Measurements from ENCODE around the gene CTIF.

The CTIF gene

DNA sequence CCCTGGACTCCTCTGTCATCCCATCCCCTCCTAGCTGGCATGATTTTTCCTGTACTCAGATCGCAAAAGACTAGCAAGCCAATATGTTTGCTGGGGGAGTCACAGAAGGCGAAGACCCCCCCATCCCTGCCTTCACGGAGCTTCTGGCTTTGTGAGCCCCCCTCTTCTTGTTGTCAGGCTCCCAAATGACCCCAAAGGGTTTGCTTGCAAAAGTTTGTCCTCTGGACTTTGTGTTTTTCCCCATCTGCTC is 242.0 kb downstream of the CTIF start:
- no peak for DNase-seq

- no peak for DNase-seq
Measured at GRCh38 chr18:48781163-48781987, 242.5 kb downstream of the CTIF start.

- no peak for DNase-seq
Measured at GRCh38 chr18:48781988-48782363, 243.1 kb downstream of the CTIF start.

DNA sequence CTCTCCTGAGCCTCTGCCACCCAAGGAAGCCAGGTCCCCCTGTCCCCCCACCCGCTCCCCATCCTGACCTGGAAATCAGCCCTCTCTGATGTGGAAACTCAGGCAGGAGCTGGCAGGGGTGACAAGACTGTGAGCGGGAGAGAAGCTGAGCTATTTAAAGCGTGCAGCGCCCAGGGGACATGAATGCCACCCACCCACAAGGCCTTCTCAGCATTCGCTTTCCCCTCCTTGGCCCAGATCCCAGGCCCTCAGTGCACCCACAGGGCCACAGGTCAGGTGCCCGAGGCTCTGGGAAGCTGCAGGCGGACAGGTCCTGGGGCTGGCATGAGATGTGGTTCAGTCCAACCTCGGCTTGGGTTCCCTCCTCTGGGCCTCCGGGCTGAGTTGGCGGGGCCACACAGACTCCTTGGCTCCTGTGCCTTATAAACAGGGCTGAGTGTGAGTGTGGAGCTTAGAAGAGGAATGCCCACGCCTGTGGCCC is 243.6 kb downstream of the CTIF start:
- no peak for DNase-seq

GRCh38 chr18:48783616-48784520 is 245.0 kb downstream of the CTIF start:
- no peak for DNase-seq

- no peak for DNase-seq
Measured at GRCh38 chr18:48784656-48785055, 245.8 kb downstream of the CTIF start.

- DNase-seq: peak; percentile 16
Measured at GRCh38 chr18:48785091-48785614, 246.3 kb downstream of the CTIF start.

- DNase-seq: no peak
Measured at GRCh38 chr18:48785736-48786454, 247.1 kb downstream of the CTIF start.

DNA sequence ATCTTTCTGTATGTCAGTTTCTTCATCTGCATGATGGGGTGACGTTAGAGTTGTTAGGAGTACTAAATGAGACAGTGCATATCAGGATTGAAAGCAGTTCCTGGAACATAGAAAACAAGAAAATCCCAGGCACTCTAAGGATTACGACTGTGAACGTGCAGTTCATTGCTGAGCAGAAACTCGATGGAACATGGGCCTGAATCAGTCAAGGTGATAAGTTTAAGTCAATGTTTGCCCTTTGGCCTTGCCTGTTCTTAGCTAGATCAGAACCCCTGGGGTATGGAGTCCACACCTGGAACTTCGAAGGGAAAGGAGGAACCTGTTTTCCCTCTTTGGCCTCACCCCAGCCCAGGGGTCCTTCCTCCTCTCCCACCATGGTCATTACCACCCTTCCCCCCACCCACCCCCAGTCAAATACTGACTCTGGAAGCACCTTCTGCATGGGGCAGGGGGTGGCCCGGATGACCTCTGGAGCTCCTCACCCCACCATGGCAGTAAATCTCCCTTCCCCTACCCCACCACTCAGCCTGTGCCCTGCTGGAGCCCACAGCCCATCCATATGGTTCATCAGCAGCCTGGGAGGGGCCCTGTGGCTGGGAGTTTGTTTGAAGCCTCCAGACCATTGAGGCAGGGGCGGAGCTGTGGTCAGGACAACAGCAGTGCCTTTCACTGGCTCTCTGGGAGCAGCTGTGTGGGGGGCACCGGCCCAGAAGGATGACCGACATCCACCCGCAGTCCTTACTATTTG is 247.8 kb downstream of the CTIF start:
- DNase-seq: no peak

DNA sequence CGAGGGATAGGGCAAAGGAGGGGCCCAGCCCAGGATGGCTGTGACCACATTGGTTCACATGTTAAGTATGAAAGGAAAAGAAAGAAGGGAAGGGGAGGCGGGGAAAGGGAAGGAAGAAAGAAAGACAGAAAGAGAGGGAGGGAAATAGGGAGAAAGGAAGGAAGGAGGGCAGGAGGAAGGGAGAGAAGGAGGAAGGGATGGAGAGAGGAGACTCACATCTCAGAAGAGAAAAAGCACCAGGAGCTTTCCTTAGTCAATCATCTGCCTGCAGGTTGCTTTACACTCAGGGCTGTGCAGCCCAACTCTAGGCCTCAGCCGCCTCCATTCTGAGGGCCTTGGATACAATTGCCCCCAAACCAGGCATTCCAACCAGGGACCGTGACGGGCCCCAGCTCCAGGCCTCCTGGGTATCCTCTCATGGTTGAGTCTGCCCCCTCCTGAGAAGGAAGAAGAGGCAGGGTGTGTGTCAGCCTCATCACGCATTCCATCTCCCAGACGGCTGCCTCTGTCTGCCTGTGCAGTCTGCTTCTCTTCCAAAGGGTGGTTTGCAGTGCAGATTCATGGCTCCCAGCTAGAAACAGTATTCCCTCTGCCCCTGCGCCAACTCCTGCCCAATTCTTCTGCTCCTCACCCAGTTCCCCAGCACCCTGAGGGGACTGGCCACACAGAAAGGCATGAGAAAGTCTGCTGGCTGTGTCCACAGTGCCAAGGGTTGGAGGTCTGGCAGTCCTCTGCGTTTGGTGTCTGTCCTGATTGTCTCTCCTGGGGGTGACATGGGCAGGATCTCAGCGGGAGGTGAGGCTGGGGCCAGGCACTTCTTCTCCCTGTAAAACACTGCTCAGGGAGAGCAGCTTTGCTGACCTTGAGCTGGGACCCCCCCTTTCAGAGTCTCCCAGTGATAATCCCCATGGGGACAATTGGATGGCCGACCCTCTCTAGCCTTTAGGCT is 248.6 kb downstream of the CTIF start:
- DNase-seq: no peak

GRCh38 chr18:48788373-48788772 is 249.5 kb downstream of the CTIF start:
- DNase-seq: no peak

DNA sequence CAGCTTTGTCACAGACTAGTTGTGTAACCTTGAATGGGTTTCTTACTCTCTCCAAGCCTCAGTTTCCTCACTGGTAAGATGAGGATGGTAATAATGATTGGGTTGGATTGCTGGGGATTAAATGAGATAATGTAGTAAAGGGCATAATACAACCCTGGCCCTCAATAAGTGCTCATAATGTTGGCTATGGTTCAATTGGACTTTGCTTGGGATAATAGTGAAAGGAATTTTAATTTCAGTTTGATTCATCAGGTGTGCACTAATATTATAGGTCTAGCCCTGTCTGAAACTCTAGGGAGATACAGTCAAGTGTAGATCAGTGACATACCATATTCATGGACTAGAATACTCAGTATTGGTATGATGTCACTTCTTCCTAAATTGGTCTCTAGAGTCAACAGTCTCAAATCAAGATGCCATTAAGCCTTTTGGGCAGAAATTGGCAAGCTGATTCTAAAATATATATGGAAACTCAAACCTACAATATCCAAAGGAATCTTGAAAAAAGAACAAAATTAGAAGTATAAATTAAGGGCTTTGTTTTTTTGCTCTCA is 250.5 kb downstream of the CTIF start:
- DNase-seq: no peak

DNA sequence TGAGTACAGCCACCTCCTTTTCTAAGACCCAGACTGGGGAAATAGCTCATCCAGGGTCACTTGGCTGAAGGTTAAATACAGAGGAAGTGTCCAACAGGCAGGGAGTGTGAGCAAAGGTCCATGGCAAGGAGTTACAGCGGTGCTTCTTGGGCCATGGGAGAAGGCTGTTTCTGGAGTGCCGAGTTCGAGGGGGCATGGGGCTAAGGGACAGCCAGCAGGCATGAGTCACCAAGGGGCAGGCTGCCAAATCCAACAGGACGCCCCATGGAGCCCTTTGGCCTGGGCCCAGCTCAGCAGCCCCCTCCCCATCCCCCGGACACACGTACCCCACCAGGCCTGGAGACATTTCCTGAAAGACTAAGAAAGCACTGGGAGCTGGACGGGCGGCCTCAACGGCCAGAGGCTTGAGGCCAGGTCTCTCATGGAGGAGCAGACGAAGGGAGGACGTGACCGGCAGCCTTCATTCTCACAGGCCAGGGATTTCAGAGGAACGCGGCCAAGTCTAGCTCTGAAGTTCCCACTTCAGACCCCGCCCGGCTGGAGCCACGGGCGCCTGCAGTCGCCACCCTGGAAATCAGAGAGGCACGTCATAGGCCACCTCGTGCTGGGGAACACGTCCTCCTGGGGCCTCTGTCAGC is 251.5 kb downstream of the CTIF start:
- DNase-seq: no peak

GRCh38 chr18:48790869-48791635 is 252.2 kb downstream of the CTIF start:
- no peak for DNase-seq

DNA sequence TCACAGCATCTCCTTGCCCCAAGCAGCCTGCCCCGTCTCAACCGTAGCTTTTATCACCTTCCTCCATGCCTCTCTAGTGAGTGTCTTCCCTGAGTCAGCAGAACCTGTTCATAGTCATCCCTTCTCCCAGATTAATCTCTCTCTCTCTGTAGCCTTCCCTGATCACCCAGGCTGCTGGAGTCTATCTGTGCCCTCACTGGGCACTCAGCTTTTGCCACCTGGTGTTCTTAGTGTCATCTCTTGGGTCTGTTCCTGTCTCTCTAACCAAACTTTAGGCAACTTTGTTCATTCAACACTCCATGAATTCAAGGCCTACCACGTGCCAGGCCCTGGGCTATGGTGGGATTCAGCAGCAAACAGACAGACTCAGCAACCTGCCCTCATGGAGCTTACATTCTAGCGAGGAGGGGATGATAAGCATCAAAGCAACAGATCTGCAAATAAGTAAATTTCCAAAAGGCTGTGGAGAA is 252.8 kb downstream of the CTIF start:
- DNase-seq: no peak

GRCh38 chr18:48792141-48792540 is 253.3 kb downstream of the CTIF start:
- no peak for DNase-seq

DNA sequence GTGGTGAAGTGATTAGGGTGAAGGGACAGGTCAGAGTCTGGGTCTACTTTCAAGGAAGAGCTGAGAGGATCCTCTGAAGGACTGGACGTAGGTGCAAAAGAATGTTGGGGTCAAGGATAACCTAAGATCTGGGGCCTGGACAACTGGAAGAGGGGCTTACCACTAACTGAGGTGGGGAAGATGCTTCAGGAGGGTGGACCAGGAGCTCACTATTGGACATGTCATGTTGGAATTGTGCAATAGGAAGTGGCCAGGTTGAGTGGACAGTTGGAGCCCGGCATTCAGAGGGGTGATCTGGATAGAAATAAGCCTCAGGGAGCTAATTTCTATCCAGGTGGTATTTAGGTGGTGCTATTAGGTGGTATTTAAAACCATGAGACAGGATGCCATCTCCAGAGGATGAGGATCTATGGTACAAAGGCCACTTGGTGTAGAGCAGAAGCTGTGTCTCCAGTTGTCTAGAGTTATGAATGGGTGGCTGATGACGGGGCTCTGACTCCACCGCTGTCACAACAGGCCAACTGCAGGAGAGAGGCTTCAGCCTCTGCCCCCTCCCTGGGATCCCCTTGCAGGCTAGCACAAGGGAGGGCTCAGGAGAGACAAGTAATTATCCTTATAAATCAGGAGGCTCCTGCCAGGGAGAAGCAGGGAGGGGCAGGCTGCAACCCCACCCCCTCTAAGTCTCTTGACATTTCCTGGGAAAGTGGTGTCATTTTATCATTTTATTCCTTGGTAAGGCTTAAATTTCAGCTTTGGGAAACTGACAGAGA is 254.0 kb downstream of the CTIF start:
- no peak for DNase-seq

GRCh38 chr18:48794251-48794970 is 255.6 kb downstream of the CTIF start:
- DNase-seq: no peak
